GM21423 (cell line): ENCODE data around the gene CD2AP.
"Not testable (repeated sequence)": the region's sequence is repeated elsewhere in the genome, so short reads cannot be mapped to it uniquely, and the experiment has no call there.

Experiments
- ATAC-seq: cut with Tn5 transposase; IDR thresholded peaks from one replicate; pipeline ENCODE4 v1.9.1; 2021; ENCODE audit warnings: mild to moderate bottlenecking, moderate library complexity; ENCODE audit not compliant: unreplicated experiment

CD2AP gene

GRCh38 chr6:47630587-47630986, 153.0 kb downstream of the CD2AP start:
- no peak for ATAC-seq

GRCh38 chr6:47631269-47631772, 153.7 kb downstream of the CD2AP start:
- peak; percentile 45 for ATAC-seq

- no peak for ATAC-seq
Observed at GRCh38 chr6:47631797-47632196, 154.2 kb downstream of the CD2AP start.

GRCh38 chr6:47633141-47633540, 155.6 kb downstream of the CD2AP start:
- ATAC-seq: no peak

- no peak for ATAC-seq
Observed at GRCh38 chr6:47634210-47635047, 156.8 kb downstream of the CD2AP start.

- no peak for ATAC-seq
Observed at GRCh38 chr6:47646689-47647088, 169.1 kb downstream of the CD2AP start.

GRCh38 chr6:47647188-47647587, 169.6 kb downstream of the CD2AP start:
- no peak for ATAC-seq

GRCh38 chr6:47647626-47648025, 170.0 kb downstream of the CD2AP start:
- ATAC-seq: not testable (repeated sequence)

- no peak for ATAC-seq
Observed at GRCh38 chr6:47648031-47648430, 170.4 kb downstream of the CD2AP start.

- peak; percentile 49 for ATAC-seq
Observed at GRCh38 chr6:47650553-47651432, 173.2 kb downstream of the CD2AP start.

- ATAC-seq: no peak
Observed at GRCh38 chr6:47651505-47651944, 173.9 kb downstream of the CD2AP start.

- no peak for ATAC-seq
Observed at GRCh38 chr6:47653706-47654105, 176.1 kb downstream of the CD2AP start.

- no peak for ATAC-seq
Observed at GRCh38 chr6:47654255-47654654, 176.7 kb downstream of the CD2AP start.

- ATAC-seq: peak; percentile 56
Observed at GRCh38 chr6:47655719-47656595, 178.4 kb downstream of the CD2AP start.

- ATAC-seq: no peak
Observed at GRCh38 chr6:47661960-47662359, 184.4 kb downstream of the CD2AP start.

- ATAC-seq: no peak
Observed at GRCh38 chr6:47663462-47664216, 186.1 kb downstream of the CD2AP start.

GRCh38 chr6:47665112-47665511, 187.5 kb downstream of the CD2AP start:
- no peak for ATAC-seq

GRCh38 chr6:47669684-47670513, 192.3 kb downstream of the CD2AP start:
- no peak for ATAC-seq

GRCh38 chr6:47670851-47671250, 193.3 kb downstream of the CD2AP start:
- no peak for ATAC-seq
